ENCODE results near the gene CDKN1C.

CDKN1C gene

GRCh38 chr11:2841411-2842190 lies 44.0 kb downstream of the CDKN1C start:
- no peak for DNase-seq

GRCh38 chr11:2839395-2839943 lies 46.1 kb downstream of the CDKN1C start:
- DNase-seq, result no peak

- no peak for DNase-seq
Observed at GRCh38 chr11:2838676-2839294, 46.8 kb downstream of the CDKN1C start.

GRCh38 chr11:2838091-2838490 lies 47.5 kb downstream of the CDKN1C start:
- no peak for DNase-seq

GRCh38 chr11:2837651-2838050 lies 47.9 kb downstream of the CDKN1C start:
- no peak for DNase-seq

GRCh38 chr11:2837096-2837601 lies 48.4 kb downstream of the CDKN1C start:
- no peak for DNase-seq

GRCh38 chr11:2836315-2837095 lies 49.1 kb downstream of the CDKN1C start:
- no peak for DNase-seq

- no peak for DNase-seq
Observed at GRCh38 chr11:2835751-2836150, 49.8 kb downstream of the CDKN1C start.

GRCh38 chr11:2835296-2835695 lies 50.3 kb downstream of the CDKN1C start:
- no peak for DNase-seq

- DNase-seq, result no peak
Observed at GRCh38 chr11:2834503-2835273, 50.9 kb downstream of the CDKN1C start.

GRCh38 chr11:2833716-2834502 lies 51.7 kb downstream of the CDKN1C start:
- DNase-seq, result no peak

Data from activated CD4-positive, alpha-beta T cell treated with anti-CD3 and anti-CD28 coated beads, Interleukin-2, amount 50 U/mL, for 1 hour (primary cell).